Peyer's patch (tissue), 4 donors: ENCODE measurements around the gene RNF5. TPM values are rescaled to one million over a fixed set of nuclear protein-coding genes. Genes with fewer than 3 reads are reported as not detected.

Experiments
- DNase-seq, 3 donors: peaks; one replicate each; pipeline ENCODE4 v3.0.0-alpha.2; 2017 to 2019
- H3K27ac ChIP-seq, 4 donors: fragments of 200-600 bp; sonication (generic); one replicate each; pipeline ENCODE4 v1.5.1; 2016 to 2019
- H3K27me3 ChIP-seq, 2 donors: fragments of 200-600 bp; sonication (generic); one replicate each; pipeline ENCODE4 v1.5.1; 2019
- H3K36me3 ChIP-seq, 3 donors: fragments of 200-600 bp; sonication (generic); one replicate each; pipeline ENCODE4 v1.5.1; 2016 to 2019
- H3K4me1 ChIP-seq, 4 donors: fragments of 200-600 bp; sonication (generic); one replicate each; pipeline ENCODE4 v1.5.1; 2016 to 2019
- H3K4me3 ChIP-seq, 4 donors: fragments of 200-600 bp; sonication (generic); 1 replicate in 3 of 4; 2 replicates in 1 of 4; pipeline ENCODE4 v1.5.1; 2016 to 2019; ENCODE audit warnings: mild to moderate bottlenecking in 1 of 4
- H3K9me3 ChIP-seq, 4 donors: fragments of 200-600 bp; sonication (generic); one replicate each; pipeline ENCODE4 v1.5.1; 2016 to 2019; ENCODE audit warnings: mild to moderate bottlenecking in 1 of 4
- POLR2A ChIP-seq, 2 donors: fragments of 450-650 bp; IDR thresholded peaks; one replicate each; pipeline ENCODE4 v1.5.1; 2017; ENCODE audit warnings: antibody characterized with exemption in 2 of 2, mild to moderate bottlenecking in 2 of 2, moderate library complexity in 2 of 2
- total RNA-seq, 4 donors: library from RNA; depleted of rRNA; stranded (reverse); fragments of >200 nt; gene quantifications; one replicate each; pipeline ENCODE4 v1.1.0, GENCODE V29; 2016
- TF ChIP-seq, protein P1 (sequence below), 6 experiments: fragments of 450-650 bp in 4 of 6; fragments of 200-600 bp in 2 of 6; sonication (generic) in 1 of 6; IDR thresholded peaks; one replicate each; pipeline ENCODE4 v1.5.1; 2017 to 2019; ENCODE audit warnings: antibody characterized with exemption in 6 of 6, mild to moderate bottlenecking in 3 of 6, moderate library complexity in 1 of 6

RNF5 gene
- total RNA-seq, 4 donors from 2014 or later, result 84.2 to 199 (median 115) TPM

DNA sequence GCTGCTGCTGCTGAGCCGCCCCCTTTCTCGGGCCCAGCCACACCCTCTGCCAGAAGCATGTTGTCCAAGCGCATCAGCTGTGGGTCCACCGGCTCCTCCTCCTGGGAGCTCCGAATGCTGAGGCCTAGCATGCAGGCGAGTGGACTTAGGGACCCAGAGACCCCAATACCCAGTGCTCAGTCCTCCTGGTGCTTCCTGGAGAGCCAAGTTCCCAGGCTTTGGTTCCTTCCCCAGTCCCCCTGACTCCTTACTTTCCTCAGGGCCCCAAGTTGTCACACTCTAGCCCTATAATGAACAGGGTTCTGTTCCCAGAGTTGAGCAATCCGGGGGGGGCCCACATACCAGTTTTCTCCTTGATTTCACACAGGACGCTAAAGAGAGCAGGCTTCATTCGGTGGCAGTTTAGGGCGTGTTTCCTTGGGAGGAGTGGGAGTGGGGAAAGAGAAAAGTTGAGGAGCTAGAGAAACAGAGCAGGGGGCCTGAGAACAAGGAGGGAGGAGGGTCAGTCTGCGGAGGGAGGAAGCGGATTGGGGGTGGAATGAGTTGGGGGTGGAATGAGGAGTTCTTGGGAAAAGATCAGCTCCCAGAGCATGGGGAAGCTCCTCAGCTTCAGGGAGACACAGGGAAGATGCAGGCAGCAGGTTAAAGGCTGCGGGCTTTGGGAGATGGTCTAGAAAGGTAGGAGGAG lies 10.3 kb downstream of the RNF5 start:
- no peak for TF ChIP-seq POLR2A (IDR thresholded peaks at IDR 0.05)
- TF ChIP-seq, protein P1, sequence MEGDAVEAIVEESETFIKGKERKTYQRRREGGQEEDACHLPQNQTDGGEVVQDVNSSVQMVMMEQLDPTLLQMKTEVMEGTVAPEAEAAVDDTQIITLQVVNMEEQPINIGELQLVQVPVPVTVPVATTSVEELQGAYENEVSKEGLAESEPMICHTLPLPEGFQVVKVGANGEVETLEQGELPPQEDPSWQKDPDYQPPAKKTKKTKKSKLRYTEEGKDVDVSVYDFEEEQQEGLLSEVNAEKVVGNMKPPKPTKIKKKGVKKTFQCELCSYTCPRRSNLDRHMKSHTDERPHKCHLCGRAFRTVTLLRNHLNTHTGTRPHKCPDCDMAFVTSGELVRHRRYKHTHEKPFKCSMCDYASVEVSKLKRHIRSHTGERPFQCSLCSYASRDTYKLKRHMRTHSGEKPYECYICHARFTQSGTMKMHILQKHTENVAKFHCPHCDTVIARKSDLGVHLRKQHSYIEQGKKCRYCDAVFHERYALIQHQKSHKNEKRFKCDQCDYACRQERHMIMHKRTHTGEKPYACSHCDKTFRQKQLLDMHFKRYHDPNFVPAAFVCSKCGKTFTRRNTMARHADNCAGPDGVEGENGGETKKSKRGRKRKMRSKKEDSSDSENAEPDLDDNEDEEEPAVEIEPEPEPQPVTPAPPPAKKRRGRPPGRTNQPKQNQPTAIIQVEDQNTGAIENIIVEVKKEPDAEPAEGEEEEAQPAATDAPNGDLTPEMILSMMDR (IDR thresholded peaks at IDR 0.05), result no peak
- Histone ChIP-seq H3K27me3 (no peaks in the 10 kb centered on the region), H3K27ac (peak overlapping the region; percentile 90 to 98 (median 94)), H3K9me3 (no peaks in the 10 kb centered on the region), H3K4me3 (peak overlapping the region; percentile 59 to 92 (median 76)), H3K4me1 (peaks cover 0 to 55% (median 12%) of the 10 kb centered on the region in 4 donors), H3K36me3 (peaks cover 0 to 26% (median 0%) of the 10 kb centered on the region in 3 donors)
- no peak for DNase-seq

DNA sequence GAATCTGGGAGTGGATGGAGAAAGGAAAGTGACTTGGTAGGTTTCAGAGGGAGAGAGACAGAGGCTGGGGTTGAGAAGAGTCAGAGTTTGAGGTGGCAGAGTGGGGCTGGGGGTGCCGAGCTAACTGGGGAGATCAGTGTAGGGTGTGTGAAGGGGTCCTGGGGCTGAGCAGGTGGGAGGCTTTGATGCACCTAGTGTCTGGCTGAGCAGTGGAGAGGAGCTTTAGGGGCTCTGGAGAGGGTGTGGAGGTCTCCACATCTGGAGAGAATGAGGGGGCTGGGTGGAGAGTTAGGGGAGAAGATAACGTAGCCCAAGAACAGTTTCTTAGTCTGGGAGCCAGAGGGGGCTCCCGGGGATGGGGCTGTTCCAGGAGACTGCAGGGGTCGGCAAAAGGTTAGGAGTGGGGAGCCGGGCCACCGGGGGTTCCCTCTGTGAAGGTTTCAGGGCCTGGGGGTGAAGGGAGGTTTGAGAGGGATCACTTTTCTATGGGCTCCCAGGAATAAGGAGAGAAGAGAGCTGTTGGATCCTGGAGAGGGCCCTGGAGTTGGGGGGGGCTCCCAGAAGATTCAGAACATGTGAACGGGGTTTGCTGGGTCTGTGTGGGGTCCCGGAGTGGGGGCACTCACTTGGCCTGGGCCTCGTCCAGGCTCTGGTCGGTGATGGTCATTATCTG lies 11.0 kb downstream of the RNF5 start:
- H3K4me1 ChIP-seq, result peaks cover 0 to 55% (median 12%) of the 10 kb centered on the region in 4 donors
- no peak for DNase-seq
- no peak for TF ChIP-seq POLR2A (IDR thresholded peaks at IDR 0.05)
- TF ChIP-seq, protein P1 (IDR thresholded peaks at IDR 0.05), result no peak

DNA sequence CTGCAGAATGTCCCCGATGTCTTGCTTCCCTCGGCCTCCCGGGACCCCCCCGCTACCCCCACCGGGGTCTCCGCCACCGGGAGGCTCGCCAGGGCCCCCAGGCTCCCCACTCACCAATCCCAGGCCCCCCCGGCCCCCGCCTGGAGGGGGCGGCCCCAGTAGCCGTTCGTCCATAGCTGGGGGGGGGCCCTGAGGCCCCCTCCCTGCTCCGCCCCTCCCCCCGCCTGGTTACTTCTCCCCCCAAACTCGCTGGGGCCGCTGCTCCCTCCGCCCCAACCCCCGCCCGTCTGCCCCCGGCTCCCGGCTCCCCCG lies 11.5 kb downstream of the RNF5 start:
- peak overlapping the region; percentile 90 to 98 (median 94) for H3K27ac ChIP-seq
- no peaks in the 10 kb centered on the region for H3K27me3 ChIP-seq
- peaks cover 1 to 56% (median 12%) of the 10 kb centered on the region in 4 donors for H3K4me1 ChIP-seq
- H3K36me3 ChIP-seq, result peaks cover 0 to 23% (median 0%) of the 10 kb centered on the region in 3 donors
- DNase-seq, result no peak
- TF ChIP-seq POLR2A (IDR thresholded peaks at IDR 0.05), result no peak
- TF ChIP-seq, protein P1 (IDR thresholded peaks at IDR 0.05), result no peak
- H3K4me3 ChIP-seq, result peak overlapping the region; percentile 59 to 92 (median 76)
- no peaks in the 10 kb centered on the region for H3K9me3 ChIP-seq

More for the DNA sequence above, 11.0 kb downstream of the RNF5 start:
- Histone ChIP-seq H3K4me3 (peak overlapping the region; percentile 59 to 92 (median 76)), H3K27me3 (no peaks in the 10 kb centered on the region), H3K27ac (peak overlapping the region; percentile 90 to 98 (median 94)), H3K36me3 (peaks cover 0 to 23% (median 0%) of the 10 kb centered on the region in 3 donors), H3K9me3 (no peaks in the 10 kb centered on the region)

DNA sequence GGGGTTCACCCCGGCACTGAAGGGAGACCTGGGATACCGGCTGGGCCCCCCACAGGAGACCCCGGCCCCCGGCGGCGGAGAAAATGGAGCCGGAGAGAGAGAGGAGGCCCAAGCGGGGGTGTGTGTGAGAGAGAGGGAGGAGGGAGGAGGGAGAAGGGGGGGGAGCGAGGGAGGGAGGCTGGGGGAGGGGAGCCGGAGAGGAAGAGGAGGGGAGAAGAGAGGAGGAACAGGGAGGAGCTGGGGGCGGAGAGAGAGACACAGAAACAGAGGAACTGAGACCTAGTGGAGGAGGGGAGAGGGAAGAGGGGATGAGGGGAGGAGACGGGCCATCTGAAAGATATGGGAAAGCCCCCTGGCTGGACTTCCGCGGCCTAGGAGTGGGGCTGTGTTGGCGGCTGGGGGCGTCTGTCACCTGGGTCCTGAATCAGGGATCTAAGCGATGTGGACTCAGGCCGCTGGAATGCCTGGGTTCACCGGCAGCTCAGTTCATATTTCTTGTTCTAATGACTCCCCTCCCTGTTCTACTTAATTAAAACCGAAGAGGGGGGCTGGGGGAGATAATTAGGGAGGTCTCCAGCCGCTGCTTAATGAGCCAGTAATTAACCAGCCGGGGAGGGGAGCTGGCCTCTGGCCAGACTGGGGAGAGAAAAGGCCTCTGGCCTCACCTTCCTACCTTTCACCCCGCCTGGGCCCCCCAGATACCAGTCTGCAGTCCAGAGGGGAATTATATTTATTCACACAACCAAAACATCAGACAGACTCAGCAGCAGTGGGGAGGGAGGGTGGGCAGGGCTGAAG lies 12.0 kb downstream of the RNF5 start, which contains the start of gene PBX2:
Gene PBX2, minus strand, starts transcription at position 149 of the 798 bp plus-strand sequence. CDS start 287 bp downstream, outside the sequence.
- Histone ChIP-seq H3K27me3 (no peaks in the 10 kb centered on the region), H3K4me1 (peaks cover 3 to 62% (median 12%) of the 10 kb centered on the region in 4 donors)
- TF ChIP-seq, protein P1 (IDR thresholded peaks at IDR 0.05), result no peak
- peak; percentile 24 to 78 for TF ChIP-seq POLR2A (IDR thresholded peaks at IDR 0.05)

More for the DNA sequence above, 12.0 kb downstream of the RNF5 start, which contains the start of gene PBX2:
- Histone ChIP-seq H3K9me3 (no peaks in the 10 kb centered on the region), H3K4me3 (peak within 1 kb of the TSS; percentile 59 to 92 (median 76)), H3K36me3 (peaks cover 0 to 23% (median 0%) of the 10 kb centered on the region in 3 donors), H3K27ac (peak within 1 kb of the TSS; percentile 90 to 98 (median 94))
- DNase-seq, result peak; percentile 90 to 97 (median 96)
